OCI-LY1 (cell line): ENCODE data around the gene HES1.

ENCODE experiments used
- CTCF ChIP-seq: fragments of 200-600 bp; sonication (generic), shearing (Covaris generic); IDR thresholded peaks from 2 replicates; pipeline ENCODE4 v1.5.1; 2017; ENCODE audit warnings: mild to moderate bottlenecking, antibody characterized with exemption, low read length, moderate library complexity, mixed read lengths
- EZH2 ChIP-seq: fragments of 200-600 bp; sonication (generic), shearing (Covaris generic); IDR thresholded peaks from 2 replicates; pipeline ENCODE4 v1.8.0; 2017; ENCODE audit warnings: borderline replicate concordance, mixed run types, mild to moderate bottlenecking, antibody characterized with exemption, low read length, moderate library complexity, mixed read lengths

- no peak for TF ChIP-seq CTCF
- TF ChIP-seq EZH2: no peak
Observed at GRCh38 chr3:194184801-194185200, 48.9 kb downstream of the HES1 start.
